ENCODE measurements around the gene PRR13.

PRR13 gene

GRCh38 chr12:53468282-53468681 is 26.7 kb downstream of the PRR13 start:
- TF ChIP-seq TAF1 (IDR thresholded peaks at IDR 0.05; ENCODE audit: borderline replicate concordance, insufficient read depth, low read length): no peak
- no peak for TF ChIP-seq REST (IDR thresholded peaks at IDR 0.05; ENCODE audit: insufficient read depth in 1 of 2, low read depth in 2 of 2, low read length in 2 of 2)
- TF ChIP-seq POLR2AphosphoS5 (IDR thresholded peaks at IDR 0.05; ENCODE audit: low read depth, low read length): peak; percentile 72

GRCh38 chr12:53472056-53472582 is 30.6 kb downstream of the PRR13 start:
- TF ChIP-seq REST (IDR thresholded peaks at IDR 0.05; ENCODE audit: insufficient read depth in 1 of 2, low read depth in 2 of 2, low read length in 2 of 2): no peak

GRCh38 chr12:53474077-53474476 is 32.5 kb downstream of the PRR13 start:
- 0 out of 2 replicates have a peak, but pooled peaks have one; percentile 26 for TF ChIP-seq POLR2AphosphoS5 (IDR thresholded peaks at IDR 0.05; ENCODE audit: low read depth, low read length)
- TF ChIP-seq SIN3A (IDR thresholded peaks at IDR 0.05; ENCODE audit: borderline replicate concordance, insufficient read depth, low read length): no peak
- TF ChIP-seq FOXP2 (optimal IDR thresholded peaks at IDR 0.05; ENCODE audit: borderline replicate concordance, extremely low read depth, extremely low read length, insufficient read depth): no peak
- no peak for TF ChIP-seq TAF1 (IDR thresholded peaks at IDR 0.05; ENCODE audit: borderline replicate concordance, insufficient read depth, low read length)
- no peak for TF ChIP-seq REST (IDR thresholded peaks at IDR 0.05; ENCODE audit: insufficient read depth in 1 of 2, low read depth in 2 of 2, low read length in 2 of 2)

- no peak for TF ChIP-seq SIN3A (IDR thresholded peaks at IDR 0.05; ENCODE audit: borderline replicate concordance, insufficient read depth, low read length)
These were observed 33.3 kb downstream of the PRR13 start for GRCh38 chr12:53474819-53475218.

GRCh38 chr12:53476769-53477209 is 35.3 kb downstream of the PRR13 start:
- no peak; the same call in 1 of the 2 replicates for TF ChIP-seq POLR2AphosphoS5 (IDR thresholded peaks at IDR 0.05; ENCODE audit: low read depth, low read length)
- TF ChIP-seq TAF1 (IDR thresholded peaks at IDR 0.05; ENCODE audit: borderline replicate concordance, insufficient read depth, low read length): no peak
- no peak for TF ChIP-seq FOXP2 (optimal IDR thresholded peaks at IDR 0.05; ENCODE audit: borderline replicate concordance, extremely low read depth, extremely low read length, insufficient read depth)
- no peak for TF ChIP-seq REST (IDR thresholded peaks at IDR 0.05; ENCODE audit: insufficient read depth in 1 of 2, low read depth in 2 of 2, low read length in 2 of 2)
- TF ChIP-seq SIN3A (IDR thresholded peaks at IDR 0.05; ENCODE audit: borderline replicate concordance, insufficient read depth, low read length): no peak
